Activated T-helper 2 cell treated with anti-CD3 and anti-CD28 coated beads, Interferon-gamma antibody, Interleukin-2, Interleukin-4, amounts not matched to agents 10 μg/mL and 5 μg/mL and 100 μg/mL, durations not matched to agents 14 hours and 24 hours and 36 hours (primary cell): ENCODE results near the gene RBM4B. TPM values are rescaled to one million over a fixed set of nuclear protein-coding genes. Genes with fewer than 3 reads are reported as not detected.
"Not testable (repeated sequence)": the region's sequence is repeated elsewhere in the genome, so short reads cannot be mapped to it uniquely, and the experiment has no call there.

Source experiments
- DNase-seq: peaks from one replicate; pipeline ENCODE4 v3.0.0; 2021; ENCODE audit warnings: low spot score
- H3K27ac Mint-ChIP-seq: one replicate; pipeline ENCODE4 v1.8.0; 2021; ENCODE audit warnings: mixed read lengths
- H3K27me3 Mint-ChIP-seq: one replicate; pipeline ENCODE4 v1.8.0; 2021; ENCODE audit warnings: low read depth, mixed read lengths
- H3K36me3 Mint-ChIP-seq: one replicate; pipeline ENCODE4 v1.8.0; 2021; ENCODE audit warnings: low read depth, mixed read lengths
- H3K4me1 Mint-ChIP-seq: one replicate; pipeline ENCODE4 v1.8.0; 2021; ENCODE audit warnings: low read depth, mixed read lengths
- H3K4me3 Mint-ChIP-seq: one replicate; pipeline ENCODE4 v1.8.0; 2021; ENCODE audit warnings: low read depth, mild to moderate bottlenecking, moderate library complexity, mixed read lengths
- H3K9me3 Mint-ChIP-seq: one replicate; pipeline ENCODE4 v1.8.0; 2021; ENCODE audit warnings: mixed read lengths
- intact Hi-C: fragments of 100-400 bp; cut with micrococcal nuclease; formaldehyde crosslinking; loops from one replicate; pipeline ENCODE4 v1.15.1; 2023
- total RNA-seq: library from RNA; stranded (reverse); gene quantifications from 2 replicates; pipeline ENCODE4 v1.2.3, GENCODE V29; 2022

RBM4B gene, protein sequence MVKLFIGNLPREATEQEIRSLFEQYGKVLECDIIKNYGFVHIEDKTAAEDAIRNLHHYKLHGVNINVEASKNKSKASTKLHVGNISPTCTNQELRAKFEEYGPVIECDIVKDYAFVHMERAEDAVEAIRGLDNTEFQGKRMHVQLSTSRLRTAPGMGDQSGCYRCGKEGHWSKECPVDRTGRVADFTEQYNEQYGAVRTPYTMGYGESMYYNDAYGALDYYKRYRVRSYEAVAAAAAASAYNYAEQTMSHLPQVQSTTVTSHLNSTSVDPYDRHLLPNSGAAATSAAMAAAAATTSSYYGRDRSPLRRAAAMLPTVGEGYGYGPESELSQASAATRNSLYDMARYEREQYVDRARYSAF
- total RNA-seq = 16.5 and 18.4 TPM in 2 replicates

GRCh38 chr11:66677599-66678375 is at the start of gene RBM4B:
Gene RBM4B, minus strand, starts transcription at chr11:66677887. Its CDS starts 808 bp downstream, at chr11:66677079.
- DNase-seq = peak; percentile 92
- intact Hi-C loops = loop anchor here (1.0 to 5.0 kb wide), 5 partner anchors 39 to 269 kb away; partner anchors contain the start of genes RBM4 and RCE1
- no peaks in the 10 kb centered on the region for H3K9me3 Mint-ChIP-seq
- H3K4me3 Mint-ChIP-seq = peak within 1 kb of the TSS; percentile 92
- H3K36me3 Mint-ChIP-seq = peaks cover 15% of the 10 kb centered on the region
- H3K4me1 Mint-ChIP-seq = peaks cover 30% of the 10 kb centered on the region
- peak within 1 kb of the TSS; percentile 97 for H3K27ac Mint-ChIP-seq
- H3K27me3 Mint-ChIP-seq = no peaks in the 10 kb centered on the region

GRCh38 chr11:66725647-66726046 is 48.0 kb upstream of the RBM4B start:
- intact Hi-C loops = no loop called here
- peaks cover 49% of the 10 kb centered on the region for H3K27me3 Mint-ChIP-seq

GRCh38 chr11:66725114-66725513 is 47.4 kb upstream of the RBM4B start:
- no peak for DNase-seq
- Mint-ChIP-seq H3K27ac (no peak overlapping the region), H3K36me3 (peaks cover 4% of the 10 kb centered on the region), H3K4me3 (no peak overlapping the region), H3K9me3 (no peaks in the 10 kb centered on the region), H3K27me3 (peaks cover 48% of the 10 kb centered on the region), H3K4me1 (peaks cover 12% of the 10 kb centered on the region)
- intact Hi-C loops = no loop called here

More at GRCh38 chr11:66725647-66726046, 48.0 kb upstream of the RBM4B start:
- Mint-ChIP-seq H3K4me3 (no peak overlapping the region), H3K36me3 (peaks cover 4% of the 10 kb centered on the region), H3K27ac (no peak overlapping the region), H3K9me3 (no peaks in the 10 kb centered on the region), H3K4me1 (peaks cover 6% of the 10 kb centered on the region)
- DNase-seq = no peak

GRCh38 chr11:66724167-66724566 is 46.5 kb upstream of the RBM4B start:
- Mint-ChIP-seq H3K4me1 (peaks cover 15% of the 10 kb centered on the region), H3K27me3 (peaks cover 42% of the 10 kb centered on the region)
- DNase-seq, intact Hi-C loops, H3K9me3 Mint-ChIP-seq, H3K27ac Mint-ChIP-seq, H3K36me3 Mint-ChIP-seq, H3K4me3 Mint-ChIP-seq: not testable (repeated sequence)

DNA sequence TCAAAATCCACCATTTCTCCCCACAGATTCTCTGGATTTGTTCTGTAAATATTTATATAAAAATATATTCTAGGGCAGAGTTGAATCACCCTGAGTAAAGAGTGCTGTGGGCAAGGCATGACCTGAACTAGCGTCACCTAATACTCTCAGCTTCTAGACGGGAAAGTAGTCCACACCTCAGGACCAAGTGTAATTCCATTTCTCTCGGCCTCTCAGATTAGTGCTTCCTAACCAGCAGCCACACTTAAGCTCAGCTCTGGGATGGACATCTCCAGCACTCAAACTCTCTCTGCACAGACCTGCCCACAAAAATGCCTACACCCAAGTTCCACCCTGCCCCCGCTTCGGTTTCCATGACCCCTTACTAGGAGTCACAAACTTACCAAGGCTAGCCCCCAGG is 46.0 kb upstream of the RBM4B start:
- Mint-ChIP-seq H3K27ac (no peak overlapping the region), H3K4me1 (peaks cover 13% of the 10 kb centered on the region), H3K36me3 (peaks cover 3% of the 10 kb centered on the region), H3K4me3 (no peak overlapping the region), H3K9me3 (no peaks in the 10 kb centered on the region), H3K27me3 (peaks cover 37% of the 10 kb centered on the region)
- intact Hi-C loops = no loop called here
- DNase-seq = no peak

DNA sequence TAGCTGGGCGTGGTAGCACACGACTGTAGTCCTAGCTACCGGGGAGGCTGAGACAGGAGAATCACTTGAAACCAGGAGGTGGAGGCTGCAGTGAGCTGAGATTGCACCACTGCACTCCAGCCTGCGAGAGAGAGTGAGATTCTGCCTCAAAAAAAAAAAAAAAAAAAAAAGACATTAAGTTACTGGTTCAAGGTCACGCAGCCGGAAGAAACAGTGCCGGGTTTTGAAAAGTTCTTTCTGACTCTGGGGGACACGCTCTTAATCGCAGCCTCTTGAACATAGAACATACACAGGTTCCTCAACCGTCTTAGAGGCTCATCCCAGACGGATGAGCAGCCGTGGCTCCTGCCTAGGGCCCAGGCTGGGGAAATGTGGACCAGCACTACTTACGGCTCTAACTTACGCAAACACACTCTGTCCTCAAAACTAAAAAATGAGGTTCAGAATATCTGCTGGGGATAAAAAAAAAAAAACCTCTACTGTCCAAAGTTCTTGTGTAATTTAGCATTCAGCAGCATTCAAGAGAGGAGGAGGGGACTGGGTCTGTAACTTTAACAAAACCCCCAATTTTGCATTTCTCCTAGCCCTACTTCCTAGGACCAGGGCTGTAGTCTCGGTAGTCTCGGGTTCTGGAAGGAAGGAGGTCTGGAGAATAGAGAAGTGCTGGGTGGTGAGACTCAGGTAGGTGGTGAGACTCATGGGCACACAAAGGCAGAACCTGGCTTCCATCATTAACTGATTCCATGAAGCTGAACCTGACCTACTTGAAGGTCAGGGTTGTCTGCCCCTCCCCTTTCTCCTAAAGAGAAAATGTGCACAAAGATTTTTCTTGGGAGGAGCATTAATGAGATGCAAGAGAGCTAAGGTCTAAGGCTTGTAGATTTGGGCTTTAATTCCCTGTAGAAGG is 45.3 kb upstream of the RBM4B start:
- no peak for DNase-seq
- Mint-ChIP-seq H3K4me3 (no peak overlapping the region), H3K4me1 (peaks cover 12% of the 10 kb centered on the region), H3K36me3 (no peaks in the 10 kb centered on the region), H3K9me3 (no peaks in the 10 kb centered on the region), H3K27ac (no peak overlapping the region), H3K27me3 (peaks cover 35% of the 10 kb centered on the region)
- intact Hi-C loops = no loop called here

DNA sequence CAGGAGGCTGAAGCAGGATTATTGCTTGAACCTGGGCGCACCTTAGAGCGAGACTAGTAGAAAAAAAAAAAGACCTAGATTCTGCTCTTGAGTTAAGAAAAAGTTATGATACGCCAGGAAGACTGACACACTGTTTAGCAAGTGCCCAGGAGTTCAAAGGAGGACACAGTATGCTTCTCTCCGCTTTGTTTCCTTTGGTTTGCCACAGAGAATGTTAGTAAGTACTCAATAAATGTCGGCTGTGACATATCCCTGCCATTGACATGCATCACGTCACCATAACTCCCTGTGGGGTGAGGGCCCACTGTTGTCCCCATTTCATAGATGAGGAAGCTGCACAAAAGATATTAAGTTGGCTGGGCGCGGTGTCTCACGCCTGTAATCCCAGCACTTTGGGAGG is 44.3 kb upstream of the RBM4B start:
- no peak overlapping the region for H3K4me3 Mint-ChIP-seq
- peaks cover 12% of the 10 kb centered on the region for H3K4me1 Mint-ChIP-seq
- DNase-seq = no peak
- H3K27ac Mint-ChIP-seq = no peak overlapping the region
- no peaks in the 10 kb centered on the region for H3K9me3 Mint-ChIP-seq
- intact Hi-C loops = no loop called here
- peaks cover 30% of the 10 kb centered on the region for H3K27me3 Mint-ChIP-seq
- no peaks in the 10 kb centered on the region for H3K36me3 Mint-ChIP-seq

DNA sequence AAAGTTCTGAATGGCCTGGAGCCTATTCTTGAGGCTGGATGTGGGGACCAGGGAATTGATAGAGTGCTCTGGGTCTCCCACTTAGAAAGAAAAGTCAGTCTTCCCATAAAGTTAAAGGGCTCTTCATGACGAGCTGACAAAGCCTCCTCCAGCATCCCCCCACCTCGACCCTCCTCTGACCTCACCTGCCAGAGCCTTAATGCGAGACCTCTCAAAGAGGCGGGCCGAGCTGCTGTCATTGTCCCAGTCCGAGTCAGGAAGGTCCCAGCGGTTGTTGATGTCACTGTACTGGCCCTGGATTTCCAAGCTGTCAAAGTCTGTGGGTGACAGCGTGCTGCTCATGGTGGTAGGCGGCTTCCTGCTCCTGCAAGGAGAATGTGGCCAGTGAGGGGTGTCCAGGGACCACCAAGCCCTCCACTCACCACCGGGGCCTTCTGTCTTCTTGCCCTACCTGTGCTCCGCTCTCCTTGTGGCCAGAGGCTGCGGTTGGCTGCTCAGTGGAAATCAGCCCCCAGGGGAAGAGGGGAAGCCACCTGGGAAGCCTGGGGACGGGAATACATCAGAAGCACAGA is 43.3 kb upstream of the RBM4B start:
- intact Hi-C loops = no loop called here
- no peaks in the 10 kb centered on the region for H3K9me3 Mint-ChIP-seq

DNA sequence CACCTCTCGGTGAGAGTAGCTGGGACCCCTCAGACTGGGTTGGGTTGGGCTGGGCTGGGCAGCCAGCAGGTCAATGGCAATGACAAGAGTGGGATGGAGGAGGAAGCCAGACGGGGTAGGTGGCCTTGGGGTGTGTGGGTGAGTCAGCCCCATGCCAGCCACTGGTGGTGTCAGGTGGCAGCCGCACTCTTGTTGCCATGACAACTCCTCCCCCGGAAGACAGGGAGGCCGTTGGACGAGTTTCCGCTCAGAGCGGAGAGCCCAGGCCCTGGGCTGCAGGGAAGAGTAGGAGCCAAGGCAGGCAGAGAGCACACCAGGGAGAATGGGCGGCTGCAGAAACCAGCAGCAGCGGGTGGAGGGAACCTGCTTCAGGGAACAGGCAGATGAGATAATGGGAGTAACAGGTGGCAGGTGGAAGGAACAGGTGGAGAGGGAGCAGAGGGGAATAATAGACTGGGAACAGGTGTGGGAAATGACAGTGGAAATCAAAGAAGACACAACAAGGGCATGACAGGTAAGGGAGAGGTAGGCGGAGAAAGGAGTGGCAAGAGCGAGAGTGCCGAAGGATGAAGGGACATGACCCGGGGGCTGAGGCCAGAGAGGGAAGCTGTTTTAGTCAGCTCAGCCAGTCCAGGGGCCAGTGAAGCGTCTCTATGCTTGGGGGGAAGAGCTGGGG is 42.7 kb upstream of the RBM4B start:
- H3K27me3 Mint-ChIP-seq = peaks cover 14% of the 10 kb centered on the region
- DNase-seq = peak; percentile 35
- intact Hi-C loops = no loop called here
- H3K9me3 Mint-ChIP-seq = no peaks in the 10 kb centered on the region
- H3K4me1 Mint-ChIP-seq = peaks cover 10% of the 10 kb centered on the region
- H3K4me3 Mint-ChIP-seq = peak overlapping the region; percentile 26
- no peaks in the 10 kb centered on the region for H3K36me3 Mint-ChIP-seq
- H3K27ac Mint-ChIP-seq = peak overlapping the region; percentile 48

More for the DNA sequence above, 43.3 kb upstream of the RBM4B start:
- H3K36me3 Mint-ChIP-seq = no peaks in the 10 kb centered on the region
- H3K4me1 Mint-ChIP-seq = peaks cover 10% of the 10 kb centered on the region
- peaks cover 20% of the 10 kb centered on the region for H3K27me3 Mint-ChIP-seq
- H3K4me3 Mint-ChIP-seq = no peak overlapping the region
- DNase-seq = no peak
- H3K27ac Mint-ChIP-seq = no peak overlapping the region

DNA sequence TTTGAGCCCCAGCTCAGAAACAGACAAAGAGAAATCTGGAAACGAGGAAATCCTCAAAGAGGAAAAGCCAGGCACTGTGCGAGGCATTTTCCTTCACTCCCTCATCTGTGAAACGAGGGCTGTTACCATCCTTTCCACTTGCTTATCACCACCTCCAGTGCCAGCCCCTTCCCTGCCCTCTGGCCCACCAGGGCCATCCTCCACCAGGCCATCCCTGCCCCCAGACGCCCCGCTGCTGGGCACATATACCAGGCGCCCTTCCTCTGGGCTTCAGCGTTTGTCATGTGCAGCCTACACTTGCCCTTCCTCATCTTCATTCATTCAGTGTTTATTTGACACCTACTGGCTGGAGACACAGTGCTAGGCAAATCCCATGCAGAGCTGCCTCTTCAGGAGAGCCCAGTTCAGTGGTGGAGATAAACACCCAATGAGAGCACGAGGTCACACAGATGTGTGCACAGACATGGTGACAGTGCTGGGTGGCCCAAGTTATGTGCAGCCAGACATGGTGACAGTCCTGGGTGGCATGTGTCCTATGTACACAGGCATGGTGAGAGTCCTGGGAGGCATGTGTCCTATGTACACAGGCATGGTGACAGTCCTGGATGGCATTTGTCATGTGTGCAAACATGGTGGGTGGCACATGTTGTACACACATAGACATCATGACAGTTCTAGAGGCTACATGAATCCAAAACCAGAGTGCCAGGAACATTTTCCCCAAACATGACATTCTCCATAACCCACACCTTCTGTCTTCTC is 41.6 kb upstream of the RBM4B start:
- Mint-ChIP-seq H3K36me3 (no peaks in the 10 kb centered on the region), H3K9me3 (no peaks in the 10 kb centered on the region), H3K4me3 (no peak overlapping the region), H3K27ac (no peak overlapping the region), H3K4me1 (peaks cover 10% of the 10 kb centered on the region), H3K27me3 (peaks cover 5% of the 10 kb centered on the region)
- intact Hi-C loops = no loop called here
- no peak for DNase-seq

DNA sequence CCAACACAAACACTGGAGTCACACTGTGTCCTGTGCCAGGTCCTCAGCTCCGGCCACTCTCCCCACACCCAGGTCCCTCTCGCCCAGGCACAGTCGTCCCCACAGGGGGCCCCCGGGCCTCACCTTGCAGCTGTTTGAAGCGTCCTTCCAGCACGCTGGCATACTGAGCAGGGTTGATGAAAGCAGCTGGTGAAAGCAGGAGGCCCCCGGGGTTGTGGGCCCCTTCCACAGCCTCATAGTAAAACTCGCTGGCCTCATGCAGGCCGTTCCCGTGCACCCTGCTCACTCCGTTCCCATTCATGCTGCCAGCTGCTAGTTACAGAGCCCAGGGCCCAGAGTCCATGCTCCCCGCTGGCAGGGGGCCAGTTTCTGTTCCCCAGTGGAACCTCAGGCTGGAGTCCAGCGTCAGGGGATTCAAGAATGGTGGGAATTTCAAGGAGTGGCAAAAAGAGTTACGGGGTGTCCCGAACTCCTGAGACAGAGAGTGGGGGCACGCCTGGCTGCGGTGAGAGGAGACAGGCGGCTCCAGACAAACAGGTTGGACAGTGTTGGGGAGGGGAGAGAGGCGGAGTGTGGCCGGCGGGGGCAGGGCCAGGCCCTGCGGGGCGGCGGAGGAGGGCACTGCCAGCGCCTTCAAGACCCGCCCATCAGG is 40.8 kb upstream of the RBM4B start:
- DNase-seq = no peak

More for the DNA sequence above, 40.8 kb upstream of the RBM4B start:
- Mint-ChIP-seq H3K27ac (no peak overlapping the region), H3K27me3 (peaks cover 3% of the 10 kb centered on the region), H3K4me1 (peaks cover 10% of the 10 kb centered on the region), H3K9me3 (no peaks in the 10 kb centered on the region), H3K36me3 (no peaks in the 10 kb centered on the region), H3K4me3 (no peak overlapping the region)
- intact Hi-C loops = no loop called here
